ENCODE measurements around the gene FANCE.

The FANCE gene, protein sequence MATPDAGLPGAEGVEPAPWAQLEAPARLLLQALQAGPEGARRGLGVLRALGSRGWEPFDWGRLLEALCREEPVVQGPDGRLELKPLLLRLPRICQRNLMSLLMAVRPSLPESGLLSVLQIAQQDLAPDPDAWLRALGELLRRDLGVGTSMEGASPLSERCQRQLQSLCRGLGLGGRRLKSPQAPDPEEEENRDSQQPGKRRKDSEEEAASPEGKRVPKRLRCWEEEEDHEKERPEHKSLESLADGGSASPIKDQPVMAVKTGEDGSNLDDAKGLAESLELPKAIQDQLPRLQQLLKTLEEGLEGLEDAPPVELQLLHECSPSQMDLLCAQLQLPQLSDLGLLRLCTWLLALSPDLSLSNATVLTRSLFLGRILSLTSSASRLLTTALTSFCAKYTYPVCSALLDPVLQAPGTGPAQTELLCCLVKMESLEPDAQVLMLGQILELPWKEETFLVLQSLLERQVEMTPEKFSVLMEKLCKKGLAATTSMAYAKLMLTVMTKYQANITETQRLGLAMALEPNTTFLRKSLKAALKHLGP

DNA sequence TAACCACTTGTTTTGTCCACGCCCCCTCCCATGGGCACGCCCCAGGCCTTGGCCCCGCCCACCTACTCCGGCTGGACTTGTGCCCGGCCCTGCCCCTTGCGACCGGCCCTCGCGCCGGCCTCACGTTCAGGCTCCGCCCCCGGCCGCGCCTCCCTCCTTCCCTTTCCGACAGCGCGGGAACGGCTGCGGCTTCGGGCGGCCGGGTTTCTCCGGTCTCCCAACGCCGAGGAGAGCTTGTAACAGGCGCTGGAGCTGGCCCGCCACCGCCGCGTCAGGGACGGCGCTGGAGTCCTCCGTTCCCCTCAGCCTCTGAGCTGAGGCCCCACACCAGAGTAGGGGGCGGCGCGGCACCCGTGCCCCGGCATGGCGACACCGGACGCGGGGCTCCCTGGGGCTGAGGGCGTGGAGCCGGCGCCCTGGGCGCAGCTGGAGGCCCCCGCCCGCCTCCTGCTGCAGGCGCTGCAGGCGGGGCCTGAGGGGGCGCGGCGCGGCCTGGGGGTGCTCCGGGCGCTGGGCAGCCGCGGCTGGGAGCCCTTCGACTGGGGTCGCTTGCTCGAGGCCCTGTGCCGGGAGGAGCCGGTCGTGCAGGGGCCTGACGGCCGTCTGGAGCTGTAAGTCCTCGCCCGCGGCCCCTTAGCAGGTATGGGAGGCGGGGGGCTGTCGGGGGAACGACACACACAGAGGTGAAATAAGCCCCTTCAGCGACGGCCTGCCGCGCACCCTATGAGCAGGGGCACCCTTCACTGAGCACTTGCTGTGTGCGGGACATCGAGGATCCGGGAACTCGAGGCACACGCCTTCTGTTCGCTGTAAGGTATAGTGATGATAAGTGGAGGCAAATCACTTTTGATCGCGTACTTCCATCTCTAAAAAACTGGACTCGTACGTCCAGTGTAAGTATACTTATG, at the start of gene FANCE:
TSS of gene FANCE (plus strand) at position 156 of the 908 bp plus-strand sequence. CDS start at position 364, 208 bp downstream.
- DNase-seq (ENCODE audit: low spot score), result peak; percentile 98

DNA sequence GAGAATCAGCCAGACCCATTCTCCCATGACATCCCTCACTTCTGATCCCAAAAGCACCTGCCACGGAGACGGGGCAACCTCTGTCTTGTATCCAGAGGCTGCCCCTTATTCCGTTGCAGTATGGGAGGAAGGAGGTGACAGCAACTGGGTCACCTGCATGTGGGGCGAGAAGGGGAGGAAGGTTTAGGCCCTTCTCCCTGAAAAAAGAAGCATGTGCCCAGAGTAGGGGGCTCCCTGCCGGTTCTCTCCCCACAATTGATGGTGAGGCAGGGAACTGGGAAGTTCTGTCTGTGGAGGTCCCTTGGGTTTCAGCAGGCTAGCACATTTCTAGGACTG, 49.3 kb upstream of the FANCE start:
- DNase-seq (ENCODE audit: low spot score), result no peak

DNA sequence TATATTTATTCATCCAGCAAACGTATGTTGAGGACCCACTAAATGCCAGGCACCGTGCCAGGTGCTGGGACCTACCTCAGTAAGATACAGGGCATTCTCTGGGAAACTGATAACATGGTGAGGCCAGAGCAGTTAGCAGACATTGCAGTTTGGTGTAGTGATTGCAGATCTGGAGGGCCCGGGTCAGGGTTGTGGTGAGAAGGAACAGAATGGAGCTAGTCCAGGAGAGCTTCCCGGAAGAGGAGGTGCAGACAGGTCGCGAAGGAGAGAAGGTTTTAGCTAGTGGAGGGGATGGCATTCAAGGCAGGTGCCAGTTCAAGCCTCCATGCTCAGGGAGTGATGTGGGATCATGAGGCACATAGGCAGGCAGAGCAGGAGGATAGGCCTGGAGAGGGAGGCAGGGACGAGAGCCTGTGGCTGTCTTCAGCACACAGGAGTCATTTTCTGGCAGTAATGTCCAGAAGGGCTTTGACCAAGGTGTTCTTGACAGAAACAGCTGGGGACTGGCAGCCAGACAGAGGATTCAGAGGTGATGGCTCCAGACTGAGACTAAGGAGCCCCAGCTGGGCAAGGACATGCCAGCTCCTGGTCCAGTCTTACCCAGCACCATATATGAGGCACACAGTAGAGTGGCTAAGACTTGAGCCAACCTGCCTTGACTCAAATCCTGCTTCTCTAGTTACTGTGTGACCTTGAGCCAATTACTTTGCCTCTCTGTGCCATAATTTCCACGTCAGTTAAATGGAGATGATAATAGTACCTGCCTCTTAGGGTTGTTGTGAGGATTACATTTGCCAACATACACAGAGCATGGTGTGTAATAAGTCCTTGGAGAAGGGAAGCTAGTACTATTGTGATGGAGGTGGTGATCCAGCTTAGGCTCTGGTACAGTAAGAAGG, 48.3 kb upstream of the FANCE start:
- no peak for DNase-seq (ENCODE audit: low spot score)

DNA sequence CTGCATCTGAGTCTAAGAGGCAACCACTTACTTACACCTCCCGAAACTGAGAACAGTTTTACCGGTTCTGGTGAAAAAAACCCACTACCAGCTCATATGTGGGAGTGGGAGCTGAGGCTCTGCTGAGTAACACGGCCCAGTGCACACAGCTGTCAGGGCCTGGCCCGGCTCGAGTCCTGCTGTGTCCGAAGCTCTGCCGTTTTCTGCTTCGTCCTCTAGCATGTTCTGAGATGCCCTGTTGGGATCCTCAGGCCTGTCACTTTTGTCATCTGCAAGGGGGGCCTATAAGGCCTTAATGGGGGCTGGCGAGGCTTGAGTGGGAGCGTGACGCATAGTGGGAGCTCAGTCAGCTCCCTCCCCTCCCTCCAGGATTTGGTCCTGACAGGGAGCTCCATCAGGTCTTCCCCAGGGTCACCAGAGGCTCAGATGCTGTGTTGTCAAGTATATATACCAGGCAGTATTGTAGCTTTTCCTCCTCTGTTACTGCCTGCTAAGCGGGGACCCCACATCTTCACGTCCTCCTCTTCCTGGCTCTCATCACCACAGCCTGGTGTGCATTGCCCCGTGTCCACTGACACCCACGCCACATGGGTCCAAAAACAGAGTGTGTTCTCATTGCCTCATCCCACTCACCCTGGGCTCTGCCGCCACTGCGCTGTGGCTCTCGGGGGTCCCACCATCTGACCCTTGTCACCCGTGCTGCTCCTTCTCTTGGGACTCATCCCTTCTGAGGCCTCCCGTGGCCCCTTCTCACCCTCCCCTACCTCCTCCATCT, 45.2 kb upstream of the FANCE start:
- no peak for DNase-seq (ENCODE audit: low spot score)

DNA sequence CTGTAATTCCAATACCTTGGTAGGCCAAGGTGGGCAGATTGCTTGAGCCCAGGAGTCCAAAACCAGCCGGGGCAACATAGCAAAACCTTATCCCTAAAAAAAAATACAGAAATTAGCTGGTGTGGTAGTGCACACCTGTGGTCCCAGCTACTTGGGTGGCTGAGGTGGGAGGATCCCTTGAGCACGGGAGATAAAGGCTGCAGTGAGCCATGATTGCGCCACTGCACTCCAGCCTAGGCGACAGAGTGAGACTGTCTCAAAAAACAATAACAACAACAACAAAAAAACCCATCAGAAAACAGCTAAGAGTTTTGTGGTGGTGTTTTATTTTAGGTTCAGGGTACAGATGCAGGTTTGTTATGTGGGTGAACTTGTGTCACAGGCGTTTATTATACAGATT, 42.9 kb upstream of the FANCE start:
- no peak for DNase-seq (ENCODE audit: low spot score)

DNA sequence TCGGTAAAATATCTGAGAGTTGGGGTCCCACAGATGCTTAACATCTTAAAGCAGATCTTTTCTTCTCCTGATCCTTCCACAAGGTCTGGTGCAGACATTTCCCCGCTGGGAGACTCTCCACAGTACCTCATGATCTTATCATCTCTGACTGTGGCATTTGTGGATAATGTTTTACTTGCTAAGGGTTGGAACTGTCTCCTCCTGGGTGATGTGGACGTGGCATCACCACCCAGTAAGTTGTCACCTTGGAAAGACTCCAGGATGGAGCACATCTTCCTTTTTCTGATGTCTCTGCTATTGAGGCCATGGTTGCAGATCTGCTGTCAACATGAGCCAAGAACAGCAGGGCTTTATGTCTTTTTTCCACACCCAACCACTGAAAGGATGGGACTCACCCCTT, 42.0 kb upstream of the FANCE start:
- no peak for DNase-seq (ENCODE audit: low spot score)

DNA sequence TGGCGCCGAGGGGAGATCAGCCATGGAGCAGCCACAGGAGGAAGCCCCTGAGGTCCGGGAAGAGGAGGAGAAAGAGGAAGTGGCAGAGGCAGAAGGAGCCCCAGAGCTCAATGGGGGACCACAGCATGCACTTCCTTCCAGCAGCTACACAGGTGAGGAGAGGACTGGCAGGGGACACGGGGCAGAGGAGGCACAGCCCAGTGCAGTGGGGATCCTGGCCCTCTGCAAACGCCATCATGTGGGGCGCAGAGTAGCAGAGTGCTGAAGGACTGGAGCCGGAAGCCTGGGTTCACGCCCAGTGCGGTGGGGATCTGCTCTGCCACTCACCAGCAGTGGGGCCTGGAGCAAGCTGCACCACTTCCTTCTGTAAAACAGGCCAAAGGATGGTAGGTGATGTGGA, 41.1 kb upstream of the FANCE start:
- no peak for DNase-seq (ENCODE audit: low spot score)

DNA sequence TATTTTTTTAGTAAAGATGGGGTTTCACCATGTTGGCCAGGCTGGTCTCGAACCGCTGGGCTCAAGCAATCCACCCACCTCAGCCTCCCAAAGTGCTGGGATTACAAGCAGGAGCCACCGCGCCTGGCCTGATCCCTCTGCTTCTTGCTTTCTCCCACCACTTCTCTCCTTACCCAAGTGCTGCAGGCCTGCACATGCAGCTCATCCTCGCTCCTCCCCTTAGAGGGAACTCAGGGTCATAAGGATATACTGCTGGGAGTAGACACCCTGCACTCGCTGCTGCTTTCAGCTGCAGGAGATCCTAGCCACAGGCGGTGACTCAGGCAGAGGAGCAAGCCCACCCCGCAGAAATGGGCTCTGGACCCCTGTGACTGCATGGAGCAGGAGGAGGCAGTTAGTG, 40.0 kb upstream of the FANCE start:
- DNase-seq (ENCODE audit: low spot score), result no peak

DNA sequence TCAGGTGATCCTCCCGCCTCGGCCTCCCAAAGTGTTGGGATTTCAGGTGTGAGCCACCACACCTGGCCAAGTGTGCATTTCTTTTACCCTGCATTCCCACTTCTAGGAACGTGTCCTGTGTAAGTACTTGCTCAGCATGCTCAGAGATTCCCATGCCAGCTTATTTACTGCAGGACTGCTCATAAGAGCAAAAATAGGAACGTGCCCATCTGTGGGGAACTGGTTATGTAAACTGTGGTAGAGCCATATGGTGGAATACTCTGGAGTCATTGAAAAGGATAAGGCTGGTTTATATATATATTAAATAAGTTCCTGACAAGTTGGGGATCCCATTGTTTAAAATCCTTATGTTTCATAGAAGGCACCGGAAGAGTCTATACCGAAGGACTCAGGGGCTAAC, 38.2 kb upstream of the FANCE start:
- no peak for DNase-seq (ENCODE audit: low spot score)

DNA sequence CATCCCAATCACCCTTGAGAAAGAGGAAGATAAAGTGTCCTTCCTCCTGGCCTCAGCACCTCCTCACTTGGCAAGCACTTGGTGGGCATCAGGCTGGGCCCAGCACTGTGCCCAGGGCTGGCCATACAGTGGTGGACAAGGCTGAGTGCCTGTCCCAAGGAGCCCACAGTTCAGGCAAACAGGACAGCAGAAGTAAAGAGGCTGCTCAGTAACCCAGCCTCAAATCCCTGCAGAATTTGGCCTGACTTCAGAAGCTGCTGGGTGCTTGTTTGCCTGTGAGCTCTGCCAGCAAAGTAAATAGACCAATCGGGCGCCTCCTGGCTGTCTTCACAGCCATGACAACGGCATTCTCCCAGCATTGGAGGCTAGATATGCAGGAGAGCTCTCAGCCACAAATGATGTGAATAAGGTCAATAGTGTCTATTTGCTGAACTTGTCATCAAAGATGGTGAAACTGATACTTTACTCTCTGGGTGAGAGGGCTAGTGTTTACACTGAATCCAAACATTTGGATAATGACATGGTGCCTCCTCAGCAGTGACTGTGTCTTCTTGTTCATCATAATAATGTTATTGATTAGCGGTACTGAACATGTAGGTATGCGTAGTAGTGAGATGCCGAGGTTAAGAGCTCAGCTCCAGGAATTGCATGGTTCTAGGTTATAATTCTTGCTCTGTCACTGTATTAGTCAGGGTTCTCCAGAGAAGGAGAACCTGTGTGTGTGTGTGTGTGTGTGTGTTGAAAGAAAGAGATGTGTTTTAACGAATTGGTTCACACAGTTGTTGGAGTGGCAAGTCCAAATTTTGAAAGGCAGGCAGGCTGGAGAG, 36.9 kb upstream of the FANCE start:
- DNase-seq (ENCODE audit: low spot score), result peak; percentile 93

DNA sequence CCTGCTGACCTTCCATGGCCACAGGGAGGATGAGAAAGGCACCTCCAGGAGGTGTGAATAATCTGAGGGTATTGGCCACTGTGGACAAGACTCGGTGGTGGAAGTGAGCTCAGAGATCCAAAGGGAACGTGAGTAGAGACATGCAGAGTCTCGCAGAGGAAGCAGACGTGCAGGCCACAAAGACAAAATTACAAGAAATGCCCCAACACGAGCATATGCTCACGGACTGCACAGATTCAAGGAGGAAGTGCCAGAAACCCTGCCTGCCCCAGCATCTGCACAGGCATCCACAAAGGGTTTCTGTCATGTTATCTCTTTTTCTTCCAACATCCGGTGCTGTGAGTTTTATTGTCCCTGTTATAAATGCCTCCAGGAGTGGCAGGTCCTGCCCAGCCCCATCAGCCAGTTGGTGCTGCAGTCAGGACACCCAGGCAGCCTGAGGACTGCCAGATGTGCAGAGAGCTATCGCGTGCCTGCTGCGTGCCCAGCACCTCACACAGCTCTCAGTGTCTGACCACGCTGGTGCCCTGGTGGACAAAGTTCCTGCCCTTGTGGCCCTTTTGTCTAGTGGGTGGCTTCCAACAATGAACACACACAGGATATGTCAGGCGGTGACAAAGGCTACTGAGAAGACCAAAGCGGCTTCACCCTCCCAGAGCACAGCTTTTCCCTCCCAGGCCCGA, 34.0 kb upstream of the FANCE start:
- DNase-seq (ENCODE audit: low spot score), result no peak

DNA sequence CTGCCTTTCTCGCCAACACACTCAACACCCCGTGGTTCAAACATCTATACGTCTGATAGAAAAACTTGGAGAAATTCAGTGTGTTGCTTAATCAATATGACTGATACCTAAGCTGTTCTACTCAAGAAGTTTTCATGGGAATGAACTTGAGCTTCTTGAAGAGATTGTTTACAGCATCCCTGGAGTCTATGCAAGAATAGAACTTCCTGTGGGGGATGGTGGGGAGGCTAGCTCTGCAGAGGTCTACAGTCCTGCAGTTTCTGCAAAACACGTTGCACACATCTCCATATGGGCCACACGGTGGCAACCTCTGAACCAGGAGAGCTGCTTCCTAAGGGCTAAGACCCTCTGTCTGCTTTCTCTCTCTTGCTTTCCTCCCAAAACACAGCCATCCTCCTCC, 32.7 kb upstream of the FANCE start:
- DNase-seq (ENCODE audit: low spot score), result no peak

DNA sequence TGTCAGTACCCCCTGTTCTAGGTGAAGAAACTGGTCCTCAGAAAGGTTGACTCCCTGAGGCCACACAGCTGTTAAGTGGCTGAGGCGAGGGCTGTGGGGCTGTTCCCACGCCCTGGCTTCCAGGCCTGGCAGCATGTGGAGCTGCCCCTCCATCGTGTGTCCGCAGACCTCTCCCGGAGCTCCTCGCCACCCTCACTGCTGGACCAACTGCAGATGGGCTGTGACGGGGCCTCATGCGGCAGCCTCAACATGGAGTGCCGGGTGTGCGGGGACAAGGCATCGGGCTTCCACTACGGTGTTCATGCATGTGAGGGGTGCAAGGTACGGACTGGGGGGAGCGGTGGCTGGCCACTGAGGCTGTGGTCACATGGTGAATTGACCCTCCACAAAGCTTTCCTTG, 32.2 kb upstream of the FANCE start:
- DNase-seq (ENCODE audit: low spot score), result no peak

DNA sequence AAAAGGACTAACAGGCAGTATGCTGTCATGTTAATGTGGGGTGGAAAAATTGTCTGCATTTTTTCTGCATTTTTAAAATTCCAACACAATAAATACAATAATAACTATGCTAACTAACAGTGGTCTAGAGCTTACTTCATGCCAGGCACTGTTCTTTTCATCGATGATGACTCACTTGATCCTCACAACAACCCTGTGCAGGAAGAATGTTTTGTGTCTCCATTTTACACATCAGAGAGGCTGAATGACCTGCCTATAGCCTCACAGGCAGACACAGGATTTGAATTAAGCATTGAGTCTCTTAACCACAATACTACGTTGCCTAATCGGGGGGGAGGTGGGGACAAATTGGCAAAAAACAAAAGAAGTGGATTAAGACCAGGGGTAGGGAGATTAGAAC, 26.9 kb upstream of the FANCE start:
- peak; percentile 90 for DNase-seq (ENCODE audit: low spot score)

DNA sequence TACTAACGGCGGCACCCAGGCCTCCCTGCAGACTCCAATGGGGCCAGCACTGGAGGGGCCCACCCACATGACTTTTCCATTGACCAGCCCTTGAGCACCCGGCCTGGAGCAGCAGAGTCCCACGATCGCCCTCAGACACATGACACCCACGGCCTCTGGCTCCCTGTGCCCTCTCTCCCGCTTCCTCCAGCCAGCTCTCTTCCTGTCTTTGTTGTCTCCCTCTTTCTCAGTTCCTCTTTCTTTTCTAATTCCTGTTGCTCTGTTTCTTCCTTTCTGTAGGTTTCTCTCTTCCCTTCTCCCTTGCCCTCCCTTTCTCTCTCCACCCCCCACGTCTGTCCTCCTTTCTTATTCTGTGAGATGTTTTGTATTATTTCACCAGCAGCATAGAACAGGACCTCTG, 26.1 kb upstream of the FANCE start:
- DNase-seq (ENCODE audit: low spot score), result no peak

DNA sequence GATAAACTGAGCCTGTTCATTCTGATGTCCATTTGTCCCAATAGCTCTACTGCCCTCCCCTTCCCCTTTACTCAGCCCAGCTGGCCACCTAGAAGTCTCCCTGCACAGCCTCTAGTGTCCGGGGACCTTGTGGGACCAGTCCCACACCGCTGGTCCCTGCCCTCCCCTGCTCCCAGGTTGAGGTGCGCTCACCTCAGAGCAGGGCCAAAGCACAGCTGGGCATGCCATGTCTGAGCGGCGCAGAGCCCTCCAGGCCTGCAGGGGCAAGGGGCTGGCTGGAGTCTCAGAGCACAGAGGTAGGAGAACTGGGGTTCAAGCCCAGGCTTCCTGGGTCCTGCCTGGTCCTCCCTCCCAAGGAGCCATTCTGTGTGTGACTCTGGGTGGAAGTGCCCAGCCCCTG, 24.7 kb upstream of the FANCE start:
- no peak for DNase-seq (ENCODE audit: low spot score)

DNA sequence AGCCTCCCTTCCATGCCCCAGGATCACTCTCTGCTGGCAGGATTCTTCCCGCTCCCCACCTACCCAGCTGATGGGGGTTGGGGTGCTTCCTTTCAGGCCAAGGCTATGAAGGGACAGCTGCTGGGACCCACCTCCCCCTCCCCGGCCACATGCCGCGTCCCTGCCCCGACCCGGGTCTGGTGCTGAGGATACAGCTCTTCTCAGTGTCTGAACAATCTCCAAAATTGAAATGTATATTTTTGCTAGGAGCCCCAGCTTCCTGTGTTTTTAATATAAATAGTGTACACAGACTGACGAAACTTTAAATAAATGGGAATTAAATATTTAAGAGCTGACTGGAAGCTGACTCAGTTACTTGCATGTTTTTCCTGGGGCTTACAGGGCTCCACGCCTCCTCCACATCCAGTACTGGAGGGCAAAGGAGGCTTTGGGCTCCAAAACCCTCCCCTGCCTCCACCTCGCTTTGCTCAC, 24.3 kb upstream of the FANCE start:
- peak; percentile 71 for DNase-seq (ENCODE audit: low spot score)

DNA sequence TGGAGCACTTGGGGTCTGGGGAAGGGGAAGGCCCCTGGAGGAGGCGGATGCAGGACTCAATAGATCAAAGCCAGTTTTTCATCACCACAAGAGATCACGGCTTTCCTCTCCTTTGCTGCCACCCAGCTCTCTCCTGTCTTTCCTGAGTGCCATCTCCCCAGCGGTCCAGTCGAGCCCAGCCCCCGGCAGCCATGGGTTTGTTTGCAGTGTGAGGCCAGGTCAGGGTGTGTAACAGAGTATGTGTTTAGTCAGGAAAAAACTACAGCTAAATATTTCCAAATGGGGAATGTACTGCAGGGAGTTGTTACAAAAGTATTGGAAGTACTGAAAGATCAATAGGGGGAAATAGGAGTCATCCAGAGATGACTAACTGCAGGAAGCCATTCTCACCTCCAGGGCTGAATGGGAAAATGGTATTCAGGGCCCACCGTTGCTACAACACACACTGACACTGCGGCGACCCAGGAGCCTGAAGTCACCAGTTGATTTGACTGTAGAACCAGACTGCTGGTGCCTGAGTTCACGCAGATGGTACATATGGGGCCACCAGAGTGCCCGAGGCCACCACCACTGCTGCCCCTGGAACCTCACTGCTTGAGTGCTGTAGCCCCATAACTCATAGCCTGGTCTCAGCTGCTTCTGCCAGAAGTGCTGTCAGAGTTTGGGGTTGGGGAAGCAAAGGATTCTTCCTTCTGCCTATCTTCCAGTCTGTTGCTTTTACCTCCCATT, 23.6 kb upstream of the FANCE start:
- no peak for DNase-seq (ENCODE audit: low spot score)

DNA sequence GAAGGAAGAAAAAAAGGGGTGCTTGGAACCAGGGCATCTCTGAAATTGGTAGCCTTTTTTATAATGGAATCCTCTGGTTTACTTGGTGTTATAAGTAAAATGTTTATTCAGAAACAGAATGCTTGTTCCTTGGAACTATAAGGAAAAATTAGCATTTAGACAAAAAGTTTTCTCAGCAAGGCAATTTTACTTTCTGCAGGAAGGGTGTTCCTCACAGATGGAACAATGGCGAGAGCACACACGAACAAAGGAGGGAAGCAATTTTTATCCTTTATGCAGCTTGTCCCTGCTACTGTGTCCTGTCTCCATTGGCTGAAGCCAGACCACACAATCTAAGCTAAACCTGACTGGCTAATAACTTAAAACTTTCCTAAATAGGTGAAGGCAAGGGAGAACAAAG, 22.7 kb upstream of the FANCE start:
- no peak for DNase-seq (ENCODE audit: low spot score)

Measured in GM03348 (cell line).